Retinal pigment epithelial cell (primary cell): Measurements from ENCODE around the gene LIN28B.

Source experiments
- DNase-seq: peaks from one replicate; pipeline ENCODE4 v3.0.0-alpha.2; 2010; ENCODE audit warnings: low read depth
- H3K4me3 ChIP-seq: 2 replicates; pipeline ENCODE4 v1.5.1; 2011; ENCODE audit warnings: mild to moderate bottlenecking, low read length, control low read depth, moderate library complexity
- CTCF ChIP-seq: conservative IDR thresholded peaks from 2 replicates; pipeline ENCODE4 v1.5.1; 2011; ENCODE audit warnings: low read depth, low read length, control low read depth, inconsistent platforms

LIN28B gene

GRCh38 chr6:105108631-105109262 is 151.8 kb downstream of the LIN28B start:
- no peak for DNase-seq
- no peak overlapping the region for H3K4me3 ChIP-seq
- no peak for TF ChIP-seq CTCF

DNA sequence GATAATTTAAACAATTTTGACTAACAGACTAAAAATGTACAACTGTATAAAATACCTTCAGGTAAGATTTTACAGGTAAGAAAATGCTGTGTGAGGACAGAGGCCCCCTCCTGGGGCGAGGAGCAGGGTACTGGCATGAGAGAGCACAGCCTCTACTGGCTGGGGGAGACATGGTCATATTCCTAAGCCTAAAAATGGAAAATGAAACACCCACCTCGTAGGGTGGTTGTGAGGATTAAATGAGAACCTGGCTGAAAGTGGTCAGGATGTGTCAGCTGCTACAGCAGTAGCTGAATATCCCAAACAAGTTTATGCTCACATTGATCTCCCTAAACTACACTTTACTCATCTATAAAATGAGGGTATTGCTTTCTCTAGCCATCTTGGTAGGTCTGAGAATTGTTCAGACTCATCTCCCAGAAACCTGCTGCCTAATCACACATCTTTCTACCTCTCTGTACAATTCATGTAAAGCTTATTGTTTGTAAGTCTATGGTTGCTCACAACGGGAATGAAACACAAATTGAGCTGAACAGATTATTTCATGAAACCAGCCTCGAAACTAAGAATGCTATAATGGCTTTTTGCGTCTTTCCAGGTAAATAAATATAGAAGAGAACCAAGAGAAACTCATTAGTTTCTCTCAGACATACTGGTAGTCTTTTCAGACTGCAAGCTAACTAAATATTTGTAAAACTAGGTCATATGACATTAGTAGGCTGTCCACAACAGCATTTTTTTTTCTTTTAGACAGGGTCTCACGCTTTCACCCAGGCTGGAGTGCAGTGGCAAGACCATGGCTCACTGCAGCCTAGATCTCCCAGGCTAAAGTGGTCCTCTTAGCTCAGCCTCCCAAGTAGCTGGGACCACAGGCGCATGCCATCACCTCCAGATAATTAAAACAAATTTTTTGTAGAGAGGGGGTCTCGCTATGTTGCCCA is 153.3 kb downstream of the LIN28B start:
- TF ChIP-seq CTCF, result no peak

GRCh38 chr6:105111105-105111504 is 154.2 kb downstream of the LIN28B start:
- no peak overlapping the region for H3K4me3 ChIP-seq
- TF ChIP-seq CTCF, result no peak
- no peak for DNase-seq

More for the DNA sequence above, 153.3 kb downstream of the LIN28B start:
- H3K4me3 ChIP-seq, result no peak overlapping the region
- no peak for DNase-seq

- no peak for DNase-seq
- no peak for TF ChIP-seq CTCF
- H3K4me3 ChIP-seq, result no peak overlapping the region
These were observed 155.0 kb downstream of the LIN28B start for GRCh38 chr6:105111871-105112270.

- no peak overlapping the region for H3K4me3 ChIP-seq
- TF ChIP-seq CTCF, result no peak
- no peak for DNase-seq
These were observed 155.7 kb downstream of the LIN28B start for GRCh38 chr6:105112577-105112976.

- TF ChIP-seq CTCF, result no peak
- no peak for DNase-seq
- H3K4me3 ChIP-seq, result no peak overlapping the region
These were observed 156.5 kb downstream of the LIN28B start for GRCh38 chr6:105113422-105113821.

GRCh38 chr6:105116150-105116549 is 159.2 kb downstream of the LIN28B start:
- no peak for TF ChIP-seq CTCF
- DNase-seq, result no peak
- H3K4me3 ChIP-seq, result no peak overlapping the region
